AML-193 (cell line): ENCODE measurements around the gene NDUFA5.

Experiments
- DNase-seq, 2 experiments: peaks; one replicate each; lab custom pipeline; 2025; lab: John Stamatoyannopoulos, UW

NDUFA5 gene

GRCh38 chr7:123557398-123558288, at the start of gene NDUFA5:
Gene NDUFA5 (minus strand): TSS chr7:123557818. CDS start chr7:123557795, 23 bp downstream.
- DNase-seq = peak; percentile 97 to 99

GRCh38 chr7:123604739-123605138, 47.1 kb upstream of the NDUFA5 start:
- DNase-seq = no peak

- DNase-seq = no peak
Measured at GRCh38 chr7:123602648-123603047, 45.0 kb upstream of the NDUFA5 start.

- no peak for DNase-seq
Measured at GRCh38 chr7:123601530-123601929, 43.9 kb upstream of the NDUFA5 start, which contains the start of gene ASB15. Gene ASB15 (plus strand): TSS chr7:123601821. CDS start chr7:123614503, 12,682 bp downstream.

- no peak for DNase-seq
Measured at GRCh38 chr7:123600876-123601275, 43.3 kb upstream of the NDUFA5 start.

GRCh38 chr7:123599766-123600165, 42.1 kb upstream of the NDUFA5 start:
- no peak for DNase-seq

- no peak for DNase-seq
Measured at GRCh38 chr7:123598657-123599056, 41.0 kb upstream of the NDUFA5 start.

GRCh38 chr7:123594813-123595241, 37.2 kb upstream of the NDUFA5 start:
- DNase-seq = no peak

GRCh38 chr7:123588376-123588775, 30.8 kb upstream of the NDUFA5 start:
- DNase-seq = no peak

- no peak for DNase-seq
Measured at GRCh38 chr7:123583821-123584220, 26.2 kb upstream of the NDUFA5 start.

- DNase-seq = no peak
Measured at GRCh38 chr7:123581162-123581459, 23.5 kb upstream of the NDUFA5 start.

- peak in 1 of 2 experiments; percentile 42 for DNase-seq
Measured at GRCh38 chr7:123580406-123581161, 23.0 kb upstream of the NDUFA5 start.

- no peak for DNase-seq
Measured at GRCh38 chr7:123579416-123579815, 21.8 kb upstream of the NDUFA5 start.

- peak; percentile 29 to 45 for DNase-seq
Measured at GRCh38 chr7:123573896-123574467, 16.4 kb upstream of the NDUFA5 start.

GRCh38 chr7:123573341-123573740, 15.7 kb upstream of the NDUFA5 start:
- no peak for DNase-seq

GRCh38 chr7:123571684-123572083, 14.1 kb upstream of the NDUFA5 start:
- no peak for DNase-seq

GRCh38 chr7:123571187-123571586, 13.6 kb upstream of the NDUFA5 start:
- DNase-seq = no peak

GRCh38 chr7:123570390-123571182, 13.0 kb upstream of the NDUFA5 start:
- no peak for DNase-seq

GRCh38 chr7:123569352-123570010, 11.9 kb upstream of the NDUFA5 start:
- DNase-seq = peak; percentile 12 to 32

GRCh38 chr7:123562121-123562520, 4.5 kb upstream of the NDUFA5 start:
- DNase-seq = no peak

GRCh38 chr7:123558289-123558874, 764 bp upstream of the NDUFA5 start:
- DNase-seq = no peak
